Smooth muscle cell (in vitro differentiated cells): ENCODE measurements around the gene RAPGEF3. TPM values are rescaled to one million over a fixed set of nuclear protein-coding genes. Genes with fewer than 3 reads are reported as not detected.

ENCODE experiments used
- DNase-seq: peaks from one replicate; lab custom pipeline; 2025; ENCODE audit not compliant: unreplicated experiment; lab: John Stamatoyannopoulos, UW
- H2AFZ ChIP-seq: fragments of 200-600 bp; sonication (generic); 2 replicates; pipeline ENCODE4 v1.6.0; 2016; ENCODE audit warnings: antibody characterized with exemption, low read depth, mild to moderate bottlenecking
- H3F3A ChIP-seq: fragments of 200-600 bp; sonication (generic); 2 replicates; pipeline ENCODE4 v1.6.0; 2017; ENCODE audit warnings: antibody characterized with exemption, low read depth
- H3K27ac ChIP-seq: fragments of 200-600 bp; sonication (generic); 2 replicates; pipeline ENCODE4 v1.5.1; 2016; ENCODE audit warnings: low read depth, mild to moderate bottlenecking
- H3K27me3 ChIP-seq: fragments of 200-600 bp; sonication (generic); 2 replicates; pipeline ENCODE4 v1.6.1; 2016; ENCODE audit warnings: low read depth, mild to moderate bottlenecking
- H3K36me3 ChIP-seq: fragments of 200-600 bp; sonication (generic); 2 replicates; pipeline ENCODE4 v1.5.1; 2016; ENCODE audit warnings: low read depth
- H3K4me1 ChIP-seq: fragments of 200-600 bp; sonication (generic); 2 replicates; pipeline ENCODE4 v1.5.1; 2016; ENCODE audit warnings: low read depth
- H3K4me2 ChIP-seq: fragments of 200-600 bp; sonication (generic); 2 replicates; pipeline ENCODE4 v1.6.0; 2016; ENCODE audit warnings: mild to moderate bottlenecking
- H3K4me3 ChIP-seq: fragments of 200-600 bp; sonication (generic); 2 replicates; pipeline ENCODE4 v1.5.1; 2016; ENCODE audit warnings: mild to moderate bottlenecking
- H3K79me2 ChIP-seq: fragments of 200-600 bp; sonication (generic); 2 replicates; pipeline ENCODE4 v1.6.0; 2016; ENCODE audit warnings: low read depth, mild to moderate bottlenecking
- H3K9ac ChIP-seq: fragments of 200-600 bp; sonication (generic); 2 replicates; pipeline ENCODE4 v1.6.0; 2016; ENCODE audit warnings: low read depth
- H3K9me3 ChIP-seq: fragments of 200-600 bp; sonication (generic); replicated peaks from 2 replicates; pipeline ENCODE4 v1.5.1; 2016; ENCODE audit warnings: low read depth
- H4K20me1 ChIP-seq: fragments of 200-600 bp; sonication (generic); 2 replicates; pipeline ENCODE4 v1.6.0; 2016; ENCODE audit warnings: low read depth
- CTCF ChIP-seq: fragments of 200-600 bp; sonication (generic); IDR thresholded peaks from 2 replicates; pipeline ENCODE4 v1.5.1; 2017; ENCODE audit warnings: borderline replicate concordance, mild to moderate bottlenecking, antibody characterized with exemption; ENCODE audit not compliant: insufficient read depth, poor library complexity, severe bottlenecking
- WGBS: methylation state at CpG from one replicate; pipeline ENCODE4 v1.1.7; 2016; ENCODE audit warnings: low lambda C conversion rate; 5-methylcytosine and 5-hydroxymethylcytosine counted together
- polyA plus RNA-seq: library from polyadenylated mRNA; unstranded; fragments of >200 nt; fragmentation: Nextera tagmentation; extraction: Ambion mirVana; gene quantifications from 2 replicates; pipeline ENCODE4 v1.2.1, GENCODE V29; 2016
- total RNA-seq: library from RNA; depleted of rRNA; stranded (reverse); fragments of >200 nt; gene quantifications from 2 replicates; pipeline ENCODE4 v1.2.3, GENCODE V29; 2014

RAPGEF3 gene
- total and polyA plus RNA-seq, 2 experiments from 2014 or later: 1.9 to 5.6 TPM

GRCh38 chr12:47731723-47732122, 27.0 kb downstream of the RAPGEF3 start:
- H3K4me3 ChIP-seq: no peak overlapping the region
- H2AFZ ChIP-seq: no peak overlapping the region
- H3K27ac ChIP-seq: no peak overlapping the region
- H3K4me2 ChIP-seq: no peak overlapping the region
- H3K79me2 ChIP-seq: no peaks in the 10 kb centered on the region
- WGBS: 89% methylated on average over 5 of the region's 5 CpGs
- no peak for TF ChIP-seq CTCF
- H4K20me1 ChIP-seq: no peaks in the 10 kb centered on the region
- H3F3A ChIP-seq: no peaks in the 10 kb centered on the region
- H3K27me3 ChIP-seq: no peaks in the 10 kb centered on the region
- H3K9me3 ChIP-seq: no peaks in the 10 kb centered on the region
- peaks cover 11% of the 10 kb centered on the region for H3K4me1 ChIP-seq
- no peak for DNase-seq
- no peaks in the 10 kb centered on the region for H3K36me3 ChIP-seq
- no peak overlapping the region for H3K9ac ChIP-seq

GRCh38 chr12:47730341-47730744, 28.3 kb downstream of the RAPGEF3 start:
- Histone ChIP-seq H3K79me2 (no peaks in the 10 kb centered on the region), H4K20me1 (no peaks in the 10 kb centered on the region), H3K27me3 (no peaks in the 10 kb centered on the region), H3K9me3 (no peaks in the 10 kb centered on the region), H3K4me2 (no peak overlapping the region), H3K9ac (no peak overlapping the region), H3F3A (no peaks in the 10 kb centered on the region), H2AFZ (no peak overlapping the region), H3K27ac (no peak overlapping the region), H3K4me3 (no peak overlapping the region), H3K4me1 (peaks cover 9% of the 10 kb centered on the region), H3K36me3 (no peaks in the 10 kb centered on the region)
- DNase-seq: no peak
- WGBS: 88% methylated on average over 8 of the region's 8 CpGs
- no peak for TF ChIP-seq CTCF

GRCh38 chr12:47729233-47729632, 29.4 kb downstream of the RAPGEF3 start:
- H4K20me1 ChIP-seq: no peaks in the 10 kb centered on the region
- no peak overlapping the region for H2AFZ ChIP-seq
- no peaks in the 10 kb centered on the region for H3K36me3 ChIP-seq
- H3K9me3 ChIP-seq: no peaks in the 10 kb centered on the region
- no peaks in the 10 kb centered on the region for H3K4me1 ChIP-seq
- no peaks in the 10 kb centered on the region for H3K27me3 ChIP-seq
- TF ChIP-seq CTCF: no peak
- no peak overlapping the region for H3K27ac ChIP-seq
- H3K4me3 ChIP-seq: no peak overlapping the region
- H3K79me2 ChIP-seq: no peaks in the 10 kb centered on the region
- no peak overlapping the region for H3K9ac ChIP-seq
- H3F3A ChIP-seq: no peaks in the 10 kb centered on the region
- no peak overlapping the region for H3K4me2 ChIP-seq
- no peak for DNase-seq
- WGBS: 61% methylated on average over 3 of the region's 3 CpGs

GRCh38 chr12:47725893-47726292, 32.8 kb downstream of the RAPGEF3 start:
- H3F3A ChIP-seq: no peaks in the 10 kb centered on the region
- DNase-seq: no peak
- H3K4me2 ChIP-seq: peak overlapping the region; percentile 67
- H3K27me3 ChIP-seq: no peaks in the 10 kb centered on the region
- no peak overlapping the region for H3K9ac ChIP-seq
- no peaks in the 10 kb centered on the region for H3K79me2 ChIP-seq
- WGBS: 30% methylated on average over 5 of the region's 5 CpGs
- no peaks in the 10 kb centered on the region for H3K4me1 ChIP-seq
- H3K27ac ChIP-seq: peak overlapping the region; percentile 52
- H3K4me3 ChIP-seq: no peak overlapping the region
- H3K36me3 ChIP-seq: no peaks in the 10 kb centered on the region
- no peak for TF ChIP-seq CTCF
- H2AFZ ChIP-seq: peak overlapping the region; percentile 56
- no peaks in the 10 kb centered on the region for H3K9me3 ChIP-seq
- no peaks in the 10 kb centered on the region for H4K20me1 ChIP-seq
